DND-41 (cell line): ENCODE data around the gene ACSM4.

Experiments used
- EZH2 ChIP-seq: IDR thresholded peaks from 3 replicates; pipeline ENCODE4 v1.6.1; 2012; ENCODE audit warnings: borderline replicate concordance, low read depth, mild to moderate bottlenecking, moderate library complexity, low read length, inconsistent platforms; ENCODE audit not compliant: severe bottlenecking
- TF ChIP-seq, protein P1 (sequence below): IDR thresholded peaks from 2 replicates; pipeline ENCODE4 v1.5.1; 2012; ENCODE audit warnings: borderline replicate concordance, low read length, moderate library complexity, mild to moderate bottlenecking; ENCODE audit not compliant: poor library complexity, severe bottlenecking; ENCODE audit errors: extremely low read depth

GRCh38 chr12:7304456-7304855 lies 584 bp downstream of the ACSM4 start:
- TF ChIP-seq, protein P1, sequence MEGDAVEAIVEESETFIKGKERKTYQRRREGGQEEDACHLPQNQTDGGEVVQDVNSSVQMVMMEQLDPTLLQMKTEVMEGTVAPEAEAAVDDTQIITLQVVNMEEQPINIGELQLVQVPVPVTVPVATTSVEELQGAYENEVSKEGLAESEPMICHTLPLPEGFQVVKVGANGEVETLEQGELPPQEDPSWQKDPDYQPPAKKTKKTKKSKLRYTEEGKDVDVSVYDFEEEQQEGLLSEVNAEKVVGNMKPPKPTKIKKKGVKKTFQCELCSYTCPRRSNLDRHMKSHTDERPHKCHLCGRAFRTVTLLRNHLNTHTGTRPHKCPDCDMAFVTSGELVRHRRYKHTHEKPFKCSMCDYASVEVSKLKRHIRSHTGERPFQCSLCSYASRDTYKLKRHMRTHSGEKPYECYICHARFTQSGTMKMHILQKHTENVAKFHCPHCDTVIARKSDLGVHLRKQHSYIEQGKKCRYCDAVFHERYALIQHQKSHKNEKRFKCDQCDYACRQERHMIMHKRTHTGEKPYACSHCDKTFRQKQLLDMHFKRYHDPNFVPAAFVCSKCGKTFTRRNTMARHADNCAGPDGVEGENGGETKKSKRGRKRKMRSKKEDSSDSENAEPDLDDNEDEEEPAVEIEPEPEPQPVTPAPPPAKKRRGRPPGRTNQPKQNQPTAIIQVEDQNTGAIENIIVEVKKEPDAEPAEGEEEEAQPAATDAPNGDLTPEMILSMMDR, result no peak
- TF ChIP-seq EZH2, result no peak
